ENCODE data around the gene TNKS2. TPM values are rescaled to one million over a fixed set of nuclear protein-coding genes. Genes with fewer than 3 reads are reported as not detected.

TNKS2 gene
- polyA plus RNA-seq, 3 donors: 20.7 to 25.4 (median 20.9) TPM

- no peak overlapping the region for H3K4me3 ChIP-seq (replicated peaks in 1 of 3; ENCODE audit: low read depth in 2 of 3, low read length in 3 of 3)
- H4K20me1 ChIP-seq (ENCODE audit: insufficient read depth, low read length): no peaks in the 10 kb centered on the region
- Mint-ChIP-seq H3K4me3 (no peak overlapping the region), H3K4me1 (no peaks in the 10 kb centered on the region), H3K27ac (no peak overlapping the region), H3K36me3 (no peaks in the 10 kb centered on the region), H3K27me3 (ENCODE audit: low read depth in 3 of 3) (peaks cover 0 to 8% (median 7%) of the 10 kb centered on the region in 3 donors), H3K9me3 (peaks cover 0 to 1% (median 0%) of the 10 kb centered on the region in 7 donors)
- intact Hi-C loops (cut with micrococcal nuclease): no loop called here
- H3K27ac ChIP-seq (ENCODE audit: low read depth in 1 of 2, low read length in 2 of 2): no peak overlapping the region
- TF ChIP-seq CTCF (IDR thresholded peaks at IDR 0.05): no peak
- H3K27me3 ChIP-seq (ENCODE audit: control insufficient read depth in 2 of 2, insufficient read depth in 2 of 2, low read length in 2 of 2): peaks cover 0 to 2% of the 10 kb centered on the region in 2 donors
- H3K4me2 ChIP-seq (replicated peaks; ENCODE audit: extremely low read depth, low read length, poor library complexity, severe bottlenecking): no peak overlapping the region
- no peak overlapping the region for H3K9ac ChIP-seq (ENCODE audit: insufficient read depth, low read length, poor library complexity, severe bottlenecking)
- DNase-seq: no peak
- WGBS (ENCODE audit: insufficient coverage): 100% methylated on average over 1 of the region's 3 CpGs
- no peaks in the 10 kb centered on the region for H3K36me3 ChIP-seq (replicated peaks in 1 of 2; ENCODE audit: control insufficient read depth in 1 of 2, insufficient read depth in 2 of 2, low read length in 2 of 2)
- H3K79me2 ChIP-seq (ENCODE audit: insufficient read depth, low read length): no peaks in the 10 kb centered on the region
- H3K9me3 ChIP-seq (replicated peaks in 1 of 2; ENCODE audit: control insufficient read depth in 1 of 2, insufficient read depth in 1 of 2, low read length in 2 of 2): no peaks in the 10 kb centered on the region
- no peak overlapping the region for H2AFZ ChIP-seq (ENCODE audit: insufficient read depth, low read depth, low read length, poor library complexity, severe bottlenecking)
- H3K4me1 ChIP-seq (ENCODE audit: control insufficient read depth in 1 of 2, insufficient read depth in 2 of 2, low read length in 2 of 2): no peaks in the 10 kb centered on the region
Measured at GRCh38 chr10:91776266-91776665, 22.0 kb upstream of the TNKS2 start.

- Mint-ChIP-seq H3K4me3 (no peak overlapping the region), H3K9me3 (peaks cover 0 to 1% (median 0%) of the 10 kb centered on the region in 7 donors), H3K36me3 (no peaks in the 10 kb centered on the region), H3K27ac (no peak overlapping the region), H3K4me1 (no peaks in the 10 kb centered on the region), H3K27me3 (ENCODE audit: low read depth in 3 of 3) (peaks cover 0 to 7% (median 7%) of the 10 kb centered on the region in 3 donors)
- H3K27ac ChIP-seq (ENCODE audit: low read depth in 1 of 2, low read length in 2 of 2): no peak overlapping the region
- no peaks in the 10 kb centered on the region for H3K9me3 ChIP-seq (replicated peaks in 1 of 2; ENCODE audit: control insufficient read depth in 1 of 2, insufficient read depth in 1 of 2, low read length in 2 of 2)
- H3K9ac ChIP-seq (ENCODE audit: insufficient read depth, low read length, poor library complexity, severe bottlenecking): no peak overlapping the region
- H3K4me2 ChIP-seq (replicated peaks; ENCODE audit: extremely low read depth, low read length, poor library complexity, severe bottlenecking): no peak overlapping the region
- H3K27me3 ChIP-seq (ENCODE audit: control insufficient read depth in 2 of 2, insufficient read depth in 2 of 2, low read length in 2 of 2): peaks cover 0 to 2% of the 10 kb centered on the region in 2 donors
- no peak overlapping the region for H2AFZ ChIP-seq (ENCODE audit: insufficient read depth, low read depth, low read length, poor library complexity, severe bottlenecking)
- WGBS (ENCODE audit: insufficient coverage): no CpG with 5 or more reads among the region's 1 CpG
- no peak for DNase-seq
- no peaks in the 10 kb centered on the region for H3K4me1 ChIP-seq (ENCODE audit: control insufficient read depth in 1 of 2, insufficient read depth in 2 of 2, low read length in 2 of 2)
- H4K20me1 ChIP-seq (ENCODE audit: insufficient read depth, low read length): no peaks in the 10 kb centered on the region
- intact Hi-C loops (cut with micrococcal nuclease): no loop called here
- no peaks in the 10 kb centered on the region for H3K79me2 ChIP-seq (ENCODE audit: insufficient read depth, low read length)
- H3K36me3 ChIP-seq (replicated peaks in 1 of 2; ENCODE audit: control insufficient read depth in 1 of 2, insufficient read depth in 2 of 2, low read length in 2 of 2): no peaks in the 10 kb centered on the region
- TF ChIP-seq CTCF (IDR thresholded peaks at IDR 0.05): no peak
- H3K4me3 ChIP-seq (replicated peaks in 1 of 3; ENCODE audit: low read depth in 2 of 3, low read length in 3 of 3): no peak overlapping the region
Measured at GRCh38 chr10:91778485-91778884, 19.7 kb upstream of the TNKS2 start.
